Suprapubic skin (tissue), 3 donors: Measurements from ENCODE around the gene HOXA4.

Experiments used
- EP300 ChIP-seq: sonication (generic); formaldehyde crosslinking; IDR thresholded peaks from one replicate; pipeline ENCODE4 v1.6.1; 2017; ENCODE audit warnings: antibody characterized with exemption
- POLR2A ChIP-seq, 2 donors: fragments of 450-650 bp; IDR thresholded peaks; one replicate each; pipeline ENCODE4 v1.6.1; 2017; ENCODE audit warnings: antibody characterized with exemption in 2 of 2, mild to moderate bottlenecking in 2 of 2, moderate library complexity in 2 of 2
- TF ChIP-seq, protein P1 (sequence below), 2 donors: fragments of 200-600 bp in 1 of 2; fragments of 450-650 bp in 1 of 2; sonication (generic) in 1 of 2; IDR thresholded peaks; one replicate each; pipeline ENCODE4 v1.5.1; 2016 to 2019; ENCODE audit warnings: antibody characterized with exemption in 2 of 2, mild to moderate bottlenecking in 1 of 2, moderate library complexity in 1 of 2

DNA sequence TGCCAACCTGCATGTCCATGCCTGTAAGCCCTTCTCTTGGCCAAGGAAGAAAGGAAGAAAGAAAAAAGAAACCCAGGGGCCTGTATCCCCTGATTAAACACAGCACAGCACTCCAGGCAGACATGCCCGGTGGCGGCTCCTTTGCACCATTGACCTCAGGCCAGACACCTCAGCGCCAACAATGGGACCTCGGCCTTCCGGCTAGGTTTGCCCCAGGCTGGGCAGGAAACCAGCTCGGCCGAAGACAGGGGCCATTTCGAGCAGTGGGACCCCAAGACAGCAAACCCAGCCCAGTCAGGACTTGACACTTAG is 40.7 kb upstream of the HOXA4 start:
- TF ChIP-seq POLR2A (IDR thresholded peaks at IDR 0.05) (no peak), EP300 (no peak)
- TF ChIP-seq, protein P1, sequence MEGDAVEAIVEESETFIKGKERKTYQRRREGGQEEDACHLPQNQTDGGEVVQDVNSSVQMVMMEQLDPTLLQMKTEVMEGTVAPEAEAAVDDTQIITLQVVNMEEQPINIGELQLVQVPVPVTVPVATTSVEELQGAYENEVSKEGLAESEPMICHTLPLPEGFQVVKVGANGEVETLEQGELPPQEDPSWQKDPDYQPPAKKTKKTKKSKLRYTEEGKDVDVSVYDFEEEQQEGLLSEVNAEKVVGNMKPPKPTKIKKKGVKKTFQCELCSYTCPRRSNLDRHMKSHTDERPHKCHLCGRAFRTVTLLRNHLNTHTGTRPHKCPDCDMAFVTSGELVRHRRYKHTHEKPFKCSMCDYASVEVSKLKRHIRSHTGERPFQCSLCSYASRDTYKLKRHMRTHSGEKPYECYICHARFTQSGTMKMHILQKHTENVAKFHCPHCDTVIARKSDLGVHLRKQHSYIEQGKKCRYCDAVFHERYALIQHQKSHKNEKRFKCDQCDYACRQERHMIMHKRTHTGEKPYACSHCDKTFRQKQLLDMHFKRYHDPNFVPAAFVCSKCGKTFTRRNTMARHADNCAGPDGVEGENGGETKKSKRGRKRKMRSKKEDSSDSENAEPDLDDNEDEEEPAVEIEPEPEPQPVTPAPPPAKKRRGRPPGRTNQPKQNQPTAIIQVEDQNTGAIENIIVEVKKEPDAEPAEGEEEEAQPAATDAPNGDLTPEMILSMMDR (IDR thresholded peaks at IDR 0.05), result no peak
